ENCODE data around the gene SFI1. TPM values are rescaled to one million over a fixed set of nuclear protein-coding genes. Genes with fewer than 3 reads are reported as not detected.
"Not testable (repeated sequence)": the region's sequence is repeated elsewhere in the genome, so short reads cannot be mapped to it uniquely, and the experiment has no call there.

Gene SFI1
- total RNA-seq, 1 donor from 2014 or later: 13.6 TPM

DNA sequence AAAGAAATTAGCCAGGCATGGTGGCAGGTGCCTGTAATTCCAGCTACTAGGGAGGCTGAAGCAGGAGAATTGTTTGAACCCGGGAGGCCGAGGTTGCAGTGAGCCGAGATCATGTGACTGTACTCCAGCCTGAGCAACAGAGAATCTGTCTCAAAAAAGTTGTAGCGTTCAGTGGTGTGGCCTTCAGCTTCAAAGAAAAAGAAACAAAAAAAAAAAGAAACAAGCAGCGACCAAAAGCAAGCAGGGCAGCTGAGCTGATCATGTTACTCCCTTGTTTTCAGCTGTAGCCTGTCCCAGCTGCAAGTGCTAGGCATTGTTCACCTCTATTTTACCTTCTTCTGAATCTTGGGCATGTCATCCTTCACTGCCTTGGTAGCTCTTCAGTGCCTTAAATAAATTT lies 37.0 kb downstream of the SFI1 start:
- Histone ChIP-seq H3K36me3 (ENCODE audit: insufficient read depth, low read length) (no peaks in the 10 kb centered on the region), H3K4me2 (ENCODE audit: low read length) (no peak overlapping the region), H3K27me3 (ENCODE audit: insufficient read depth, low read length) (no peaks in the 10 kb centered on the region), H3K9me3 (ENCODE audit: insufficient read depth, low read depth, low read length) (no peaks in the 10 kb centered on the region), H2AFZ (ENCODE audit: low read depth, low read length) (no peak overlapping the region), H3K27ac (ENCODE audit: low read depth, low read length) (no peak overlapping the region), H3K79me2 (ENCODE audit: insufficient read depth, low read length) (no peaks in the 10 kb centered on the region), H3K4me3 (ENCODE audit: insufficient read depth, low read depth, low read length) (no peak overlapping the region), H3K4me1 (ENCODE audit: insufficient read depth, low read length) (peaks cover 12% of the 10 kb centered on the region), H4K20me1 (ENCODE audit: insufficient read depth, low read length) (no peaks in the 10 kb centered on the region), H3K9ac (ENCODE audit: low read length) (no peak overlapping the region)
- Mint-ChIP-seq H3K4me3 (ENCODE audit: unreplicated experiment) (no peak overlapping the region), H3K27me3 (ENCODE audit: low read depth, unreplicated experiment) (no peaks in the 10 kb centered on the region), H3K27ac (ENCODE audit: unreplicated experiment) (no peak overlapping the region), H3K36me3 (ENCODE audit: low read depth, unreplicated experiment) (peaks cover 3% of the 10 kb centered on the region), H3K4me1 (ENCODE audit: low read depth, unreplicated experiment) (peaks cover 17% of the 10 kb centered on the region), H3K9me3 (ENCODE audit: unreplicated experiment) (no peaks in the 10 kb centered on the region)
- FAIRE-seq: no peak
- no peak for TF ChIP-seq EZH2 (IDR thresholded peaks at IDR 0.05; ENCODE audit: insufficient read depth, low read length)
- TF ChIP-seq, protein P1, sequence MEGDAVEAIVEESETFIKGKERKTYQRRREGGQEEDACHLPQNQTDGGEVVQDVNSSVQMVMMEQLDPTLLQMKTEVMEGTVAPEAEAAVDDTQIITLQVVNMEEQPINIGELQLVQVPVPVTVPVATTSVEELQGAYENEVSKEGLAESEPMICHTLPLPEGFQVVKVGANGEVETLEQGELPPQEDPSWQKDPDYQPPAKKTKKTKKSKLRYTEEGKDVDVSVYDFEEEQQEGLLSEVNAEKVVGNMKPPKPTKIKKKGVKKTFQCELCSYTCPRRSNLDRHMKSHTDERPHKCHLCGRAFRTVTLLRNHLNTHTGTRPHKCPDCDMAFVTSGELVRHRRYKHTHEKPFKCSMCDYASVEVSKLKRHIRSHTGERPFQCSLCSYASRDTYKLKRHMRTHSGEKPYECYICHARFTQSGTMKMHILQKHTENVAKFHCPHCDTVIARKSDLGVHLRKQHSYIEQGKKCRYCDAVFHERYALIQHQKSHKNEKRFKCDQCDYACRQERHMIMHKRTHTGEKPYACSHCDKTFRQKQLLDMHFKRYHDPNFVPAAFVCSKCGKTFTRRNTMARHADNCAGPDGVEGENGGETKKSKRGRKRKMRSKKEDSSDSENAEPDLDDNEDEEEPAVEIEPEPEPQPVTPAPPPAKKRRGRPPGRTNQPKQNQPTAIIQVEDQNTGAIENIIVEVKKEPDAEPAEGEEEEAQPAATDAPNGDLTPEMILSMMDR (IDR thresholded peaks at IDR 0.05; ENCODE audit: insufficient read depth, low read depth, low read length): no peak
- no peak for DNase-seq (ENCODE audit: low read depth)

DNA sequence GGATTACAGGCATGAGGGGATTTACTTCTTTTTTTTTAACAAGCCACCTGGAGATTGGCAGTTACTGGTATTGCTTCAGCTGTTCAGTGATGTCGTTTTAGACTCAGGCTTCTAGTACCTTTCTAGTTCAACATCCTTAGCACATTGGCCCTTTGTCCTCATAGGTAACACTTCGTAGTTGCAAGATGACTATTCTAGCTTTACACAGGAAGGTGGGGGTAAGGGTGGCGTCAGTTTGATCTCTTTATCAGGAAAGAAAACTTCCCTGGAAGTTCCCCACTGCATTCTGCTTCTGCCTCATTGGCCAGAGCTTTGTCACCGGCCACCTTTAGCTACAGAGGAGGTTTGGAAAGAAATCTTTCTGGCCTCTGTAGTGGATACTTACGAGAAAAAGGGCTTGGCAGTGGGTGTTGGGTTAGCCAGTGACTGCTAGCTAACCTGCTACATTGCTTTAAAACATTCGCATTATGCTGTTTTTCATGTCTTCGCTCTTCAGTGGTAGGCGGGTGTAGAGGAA lies 40.7 kb downstream of the SFI1 start:
- Mint-ChIP-seq H3K4me1 (ENCODE audit: low read depth, unreplicated experiment) (peaks cover 6% of the 10 kb centered on the region), H3K27me3 (ENCODE audit: low read depth, unreplicated experiment) (no peaks in the 10 kb centered on the region), H3K9me3 (ENCODE audit: unreplicated experiment) (no peaks in the 10 kb centered on the region), H3K27ac (ENCODE audit: unreplicated experiment) (no peak overlapping the region), H3K36me3 (ENCODE audit: low read depth, unreplicated experiment) (peaks cover 3% of the 10 kb centered on the region), H3K4me3 (ENCODE audit: unreplicated experiment) (no peak overlapping the region)
- no peaks in the 10 kb centered on the region for H3K9me3 ChIP-seq (ENCODE audit: insufficient read depth, low read depth, low read length)
- H4K20me1 ChIP-seq (ENCODE audit: insufficient read depth, low read length): no peaks in the 10 kb centered on the region
- H3K27ac ChIP-seq (ENCODE audit: low read depth, low read length): no peak overlapping the region
- H3K27me3 ChIP-seq (ENCODE audit: insufficient read depth, low read length): no peaks in the 10 kb centered on the region
- no peak overlapping the region for H2AFZ ChIP-seq (ENCODE audit: low read depth, low read length)
- H3K79me2 ChIP-seq (ENCODE audit: insufficient read depth, low read length): no peaks in the 10 kb centered on the region
- no peak overlapping the region for H3K4me2 ChIP-seq (ENCODE audit: low read length)
- no peak for DNase-seq (ENCODE audit: low read depth)
- H3K4me3 ChIP-seq (ENCODE audit: insufficient read depth, low read depth, low read length): no peak overlapping the region
- H3K4me1 ChIP-seq (ENCODE audit: insufficient read depth, low read length): no peaks in the 10 kb centered on the region
- TF ChIP-seq, protein P1 (IDR thresholded peaks at IDR 0.05; ENCODE audit: insufficient read depth, low read depth, low read length): no peak
- FAIRE-seq: no peak
- no peak overlapping the region for H3K9ac ChIP-seq (ENCODE audit: low read length)
- H3K36me3 ChIP-seq (ENCODE audit: insufficient read depth, low read length): no peaks in the 10 kb centered on the region

DNA sequence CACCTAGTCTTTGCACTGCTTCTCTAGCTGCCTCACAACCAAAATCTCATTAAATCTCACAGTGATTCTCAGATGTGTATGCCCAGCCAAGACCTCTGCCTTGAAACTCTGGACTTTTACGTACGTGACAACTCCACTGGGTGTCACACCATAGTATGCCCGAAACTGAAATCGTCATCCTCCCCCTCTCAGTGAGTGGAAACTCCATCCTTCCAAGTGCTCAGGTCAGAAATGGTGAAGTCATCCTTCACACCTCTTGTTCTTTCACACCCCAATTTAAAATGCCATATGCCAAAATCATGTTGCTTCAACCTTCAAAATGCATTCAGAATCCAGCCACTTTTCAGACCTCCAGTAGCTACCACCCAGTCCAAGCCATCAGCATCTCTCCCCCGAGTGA lies 42.5 kb downstream of the SFI1 start:
- H3K4me2 ChIP-seq (ENCODE audit: low read length): no peak overlapping the region
- no peaks in the 10 kb centered on the region for H3K27me3 Mint-ChIP-seq (ENCODE audit: low read depth, unreplicated experiment)
- no peak overlapping the region for H3K4me3 Mint-ChIP-seq (ENCODE audit: unreplicated experiment)
- TF ChIP-seq, protein P1 (IDR thresholded peaks at IDR 0.05; ENCODE audit: insufficient read depth, low read depth, low read length): no peak
- TF ChIP-seq EZH2 (IDR thresholded peaks at IDR 0.05; ENCODE audit: insufficient read depth, low read length): no peak
- H3K9ac ChIP-seq (ENCODE audit: low read length): no peak overlapping the region
- no peaks in the 10 kb centered on the region for H4K20me1 ChIP-seq (ENCODE audit: insufficient read depth, low read length)
- H3K27ac Mint-ChIP-seq (ENCODE audit: unreplicated experiment): no peak overlapping the region
- H3K9me3 ChIP-seq (ENCODE audit: insufficient read depth, low read depth, low read length): no peaks in the 10 kb centered on the region
- no peaks in the 10 kb centered on the region for H3K27me3 ChIP-seq (ENCODE audit: insufficient read depth, low read length)
- H3K4me3 ChIP-seq (ENCODE audit: insufficient read depth, low read depth, low read length): no peak overlapping the region
- peaks cover 3% of the 10 kb centered on the region for H3K36me3 Mint-ChIP-seq (ENCODE audit: low read depth, unreplicated experiment)
- H2AFZ ChIP-seq (ENCODE audit: low read depth, low read length): no peak overlapping the region
- FAIRE-seq (no peak), DNase-seq (ENCODE audit: low read depth) (no peak)
- H3K27ac ChIP-seq (ENCODE audit: low read depth, low read length): no peak overlapping the region
- no peaks in the 10 kb centered on the region for H3K36me3 ChIP-seq (ENCODE audit: insufficient read depth, low read length)
- H3K4me1 ChIP-seq (ENCODE audit: insufficient read depth, low read length): no peaks in the 10 kb centered on the region
- no peaks in the 10 kb centered on the region for H3K9me3 Mint-ChIP-seq (ENCODE audit: unreplicated experiment)
- no peaks in the 10 kb centered on the region for H3K79me2 ChIP-seq (ENCODE audit: insufficient read depth, low read length)
- H3K4me1 Mint-ChIP-seq (ENCODE audit: low read depth, unreplicated experiment): no peaks in the 10 kb centered on the region

DNA sequence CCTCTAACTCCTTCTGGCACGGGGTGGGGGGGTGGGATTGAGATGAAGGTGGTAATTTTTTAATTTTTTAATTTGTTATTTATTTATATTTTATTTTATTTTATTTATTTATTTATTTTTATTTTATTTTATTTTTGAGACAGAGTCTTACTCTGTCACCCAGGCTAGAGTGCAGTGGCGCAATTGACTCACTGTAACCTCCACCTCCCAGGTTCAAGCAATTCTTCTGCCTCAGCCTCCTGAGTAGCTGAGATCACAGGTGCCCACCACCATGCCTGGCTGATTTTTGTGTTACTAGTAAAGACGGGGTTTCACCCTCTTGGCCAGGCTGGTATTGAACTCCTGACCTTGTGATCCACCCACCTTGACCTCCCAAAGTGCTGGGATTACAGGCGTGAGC lies 43.8 kb downstream of the SFI1 start:
- H3K36me3 Mint-ChIP-seq (ENCODE audit: low read depth, unreplicated experiment); H3K4me3 Mint-ChIP-seq (ENCODE audit: unreplicated experiment); H3K27ac Mint-ChIP-seq (ENCODE audit: unreplicated experiment); H3K27me3 ChIP-seq (ENCODE audit: insufficient read depth, low read length); H3K79me2 ChIP-seq (ENCODE audit: insufficient read depth, low read length); H2AFZ ChIP-seq (ENCODE audit: low read depth, low read length); FAIRE-seq; H3K9ac ChIP-seq (ENCODE audit: low read length); H3K4me1 ChIP-seq (ENCODE audit: insufficient read depth, low read length); H3K36me3 ChIP-seq (ENCODE audit: insufficient read depth, low read length); H3K9me3 Mint-ChIP-seq (ENCODE audit: unreplicated experiment); H3K4me2 ChIP-seq (ENCODE audit: low read length); H3K4me1 Mint-ChIP-seq (ENCODE audit: low read depth, unreplicated experiment); H3K4me3 ChIP-seq (ENCODE audit: insufficient read depth, low read depth, low read length); H3K27me3 Mint-ChIP-seq (ENCODE audit: low read depth, unreplicated experiment); H4K20me1 ChIP-seq (ENCODE audit: insufficient read depth, low read length); H3K9me3 ChIP-seq (ENCODE audit: insufficient read depth, low read depth, low read length); DNase-seq (ENCODE audit: low read depth); H3K27ac ChIP-seq (ENCODE audit: low read depth, low read length): not testable (repeated sequence)
